Neural crest cell (in vitro differentiated cells): ENCODE data around the gene LPGAT1. TPM values are rescaled to one million over a fixed set of nuclear protein-coding genes. Genes with fewer than 3 reads are reported as not detected.

Source experiments
- DNase-seq: peaks from one replicate; pipeline ENCODE4 v3.0.0; 2021; ENCODE audit warnings: low read depth, mixed read lengths, low spot score
- H3K27ac Mint-ChIP-seq: one replicate; pipeline ENCODE4 v1.8.0; 2021; ENCODE audit warnings: mild to moderate bottlenecking, mixed read lengths; ENCODE audit not compliant: unreplicated experiment
- H3K27me3 Mint-ChIP-seq: 2 replicates; pipeline ENCODE4 v1.8.0; 2021; ENCODE audit warnings: low read depth, mild to moderate bottlenecking, mixed read lengths
- H3K36me3 Mint-ChIP-seq: 2 replicates; pipeline ENCODE4 v1.8.0; 2021; ENCODE audit warnings: low read depth, mild to moderate bottlenecking, mixed read lengths
- H3K4me1 Mint-ChIP-seq: 2 replicates; pipeline ENCODE4 v1.8.0; 2021; ENCODE audit warnings: mixed read lengths
- H3K4me3 Mint-ChIP-seq: one replicate; pipeline ENCODE4 v1.8.0; 2021; ENCODE audit warnings: mild to moderate bottlenecking, mixed read lengths
- H3K9me3 Mint-ChIP-seq: 2 replicates; pipeline ENCODE4 v1.8.0; 2021; ENCODE audit warnings: mixed read lengths
- CTCF ChIP-seq: fragments of 200-600 bp; sonication (generic); conservative IDR thresholded peaks from 2 replicates; pipeline ENCODE4 v1.5.0; 2021; ENCODE audit warnings: antibody characterized with exemption, mild to moderate bottlenecking
- total RNA-seq: library from RNA; stranded (reverse); gene quantifications from 2 replicates; pipeline ENCODE4 v1.2.1, GENCODE V29; 2021

The LPGAT1 gene
- total RNA-seq, 1 donor from 2014 or later = 30.3 TPM

DNA sequence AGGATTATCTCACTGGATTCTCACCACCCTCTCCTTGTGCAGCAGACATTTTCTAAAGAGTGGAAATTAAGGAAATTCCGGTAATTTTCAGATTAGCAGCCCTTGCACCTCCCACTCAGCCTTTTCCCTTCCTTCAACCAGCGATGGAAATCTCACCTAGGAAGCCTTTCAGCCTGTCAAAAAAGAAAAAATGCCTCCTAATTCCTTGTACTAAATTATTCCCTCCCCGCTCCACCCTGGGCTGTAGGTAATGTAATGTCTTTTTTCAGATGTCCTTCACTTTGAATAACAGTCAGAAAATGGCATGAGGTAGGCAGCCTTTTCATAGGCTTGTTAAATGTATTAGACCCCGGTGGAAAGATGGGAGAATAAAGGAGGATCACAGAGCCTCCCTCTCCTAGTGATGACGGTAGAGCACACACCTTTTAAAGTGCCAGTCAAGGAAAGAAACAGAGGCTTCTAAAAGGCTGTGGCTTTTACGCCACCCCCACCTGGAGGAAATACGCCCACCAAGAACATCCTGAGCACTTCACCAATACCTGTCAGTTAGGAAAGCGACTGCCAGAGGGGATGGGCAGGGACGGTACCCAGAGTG lies 92.4 kb downstream of the LPGAT1 start:
- Mint-ChIP-seq H3K27ac (peak overlapping the region; percentile 45), H3K4me1 (peaks cover 45% of the 10 kb centered on the region), H3K36me3 (no peaks in the 10 kb centered on the region), H3K9me3 (no peaks in the 10 kb centered on the region), H3K27me3 (no peaks in the 10 kb centered on the region), H3K4me3 (no peak overlapping the region)
- DNase-seq = no peak
- no peak for TF ChIP-seq CTCF

GRCh38 chr1:211737115-211738035 lies 93.2 kb downstream of the LPGAT1 start:
- H3K36me3 Mint-ChIP-seq = no peaks in the 10 kb centered on the region
- H3K27me3 Mint-ChIP-seq = no peaks in the 10 kb centered on the region
- no peak overlapping the region for H3K4me3 Mint-ChIP-seq
- H3K27ac Mint-ChIP-seq = no peak overlapping the region
- no peak for TF ChIP-seq CTCF
- no peak for DNase-seq
- no peaks in the 10 kb centered on the region for H3K9me3 Mint-ChIP-seq
- H3K4me1 Mint-ChIP-seq = peaks cover 36% of the 10 kb centered on the region

GRCh38 chr1:211736351-211736915 lies 94.1 kb downstream of the LPGAT1 start:
- peaks cover 2% of the 10 kb centered on the region for H3K27me3 Mint-ChIP-seq
- no peak for DNase-seq

GRCh38 chr1:211735208-211736170 lies 95.1 kb downstream of the LPGAT1 start:
- H3K36me3 Mint-ChIP-seq = no peaks in the 10 kb centered on the region
- no peak for TF ChIP-seq CTCF
- H3K27ac Mint-ChIP-seq = peak overlapping the region; percentile 92
- DNase-seq = peak; percentile 27
- H3K4me3 Mint-ChIP-seq = peak overlapping the region; percentile 23
- no peaks in the 10 kb centered on the region for H3K9me3 Mint-ChIP-seq
- H3K27me3 Mint-ChIP-seq = peaks cover 2% of the 10 kb centered on the region
- H3K4me1 Mint-ChIP-seq = peaks cover 33% of the 10 kb centered on the region

More at GRCh38 chr1:211736351-211736915, 94.1 kb downstream of the LPGAT1 start:
- H3K4me3 Mint-ChIP-seq = peak overlapping the region; percentile 23
- no peak overlapping the region for H3K27ac Mint-ChIP-seq
- no peaks in the 10 kb centered on the region for H3K36me3 Mint-ChIP-seq
- no peaks in the 10 kb centered on the region for H3K9me3 Mint-ChIP-seq
- H3K4me1 Mint-ChIP-seq = peaks cover 33% of the 10 kb centered on the region
- TF ChIP-seq CTCF = no peak

- no peak for DNase-seq
- Mint-ChIP-seq H3K4me1 (peaks cover 33% of the 10 kb centered on the region), H3K36me3 (no peaks in the 10 kb centered on the region), H3K9me3 (no peaks in the 10 kb centered on the region), H3K27me3 (peaks cover 2% of the 10 kb centered on the region), H3K4me3 (no peak overlapping the region), H3K27ac (no peak overlapping the region)
- TF ChIP-seq CTCF = no peak
Measured at GRCh38 chr1:211734791-211735190, 95.8 kb downstream of the LPGAT1 start.
